ENCODE measurements around the gene LRRC75A. TPM values are rescaled to one million over a fixed set of nuclear protein-coding genes. Genes with fewer than 3 reads are reported as not detected.

LRRC75A gene
- total and polyA plus RNA-seq, 2 of the 13 experiments (the other 11 are each of a cell fraction or from before 2014, with no cell fraction given), result 0.03 TPM; not detected in 1

- no peak overlapping the region for H3K4me3 ChIP-seq (replicated peaks in 1 of 3; ENCODE audit: insufficient read depth in 1 of 3, low read depth in 2 of 3, low read length in 3 of 3)
- H3K79me2 ChIP-seq (ENCODE audit: insufficient read depth, low read length), result no peaks in the 10 kb centered on the region
- H3K27me3 ChIP-seq (ENCODE audit: control insufficient read depth in 1 of 2, insufficient read depth in 2 of 2, low read length in 2 of 2), result peaks cover 4 to 18% of the 10 kb centered on the region in 2 experiments; a peak in 3 of 5 replicates
- BruUV-seq (replicated peaks), result no TSS peak
- H4K20me1 ChIP-seq (ENCODE audit: insufficient read depth, low read length), result peaks cover 2% of the 10 kb centered on the region; the same call in 1 of the 2 replicates
- no peak overlapping the region for H3K9ac ChIP-seq (ENCODE audit: insufficient read depth, low read depth, low read length)
- intact Hi-C loops (cut with micrococcal nuclease; ENCODE audit: unreplicated experiment) (loop anchor here (5.0 kb wide), 1 partner anchor 55 kb away; no protein-coding TSS in a partner anchor), in situ Hi-C loops (cut with HindIII; ENCODE audit: extremely low pct_ligation_motif_present, low pct_unique_long_range_greater_than_20kb) (no loop called here)
- H3K27ac ChIP-seq (ENCODE audit: extremely low read length, insufficient read depth, low read length), result no peak overlapping the region
- no peak for DNase-seq (ENCODE audit: low spot score)
- no peaks in the 10 kb centered on the region for H3K36me3 ChIP-seq (replicated peaks in 1 of 2; ENCODE audit: control insufficient read depth in 1 of 2, insufficient read depth in 2 of 2, low read length in 2 of 2)
- POLR2A ChIA-PET, result no interaction called here
- H3K4me2 ChIP-seq (ENCODE audit: low read depth, low read length), result no peak overlapping the region
- peaks cover 75% of the 10 kb centered on the region for H3K4me1 ChIP-seq (ENCODE audit: insufficient read depth, low read length)
- CTCF ChIA-PET (ENCODE audit: low intra/inter-chr PET ratio, low total read pairs), result no interaction called here
- no peak for ATAC-seq
- no peak for FAIRE-seq
- no peak overlapping the region for H2AFZ ChIP-seq (ENCODE audit: low read length)
- H3K9me3 ChIP-seq (ENCODE audit: low read length), result no peaks in the 10 kb centered on the region
- TF ChIP-seq ZBTB3 (CRISPR knock-in tag; IDR thresholded peaks at IDR 0.05; ENCODE audit: borderline replicate concordance, low read depth) (no peak), KLF9 (CRISPR knock-in tag; IDR thresholded peaks at IDR 0.05; ENCODE audit: low read depth) (no peak), ZSCAN22 (CRISPR knock-in tag; IDR thresholded peaks at IDR 0.05) (no peak), HNRNPL (IDR thresholded peaks at IDR 0.05; ENCODE audit: low read depth, low read length) (no peak), TAF15 (IDR thresholded peaks at IDR 0.05; ENCODE audit: low read depth, low read length, poor library complexity, severe bottlenecking) (no peak)
- 56% methylated on average over 6 of the region's 6 CpGs for WGBS (ENCODE audit: low lambda C conversion rate)
Observed at GRCh38 chr17:16467044-16467443, 24.9 kb downstream of the LRRC75A start.

DNA sequence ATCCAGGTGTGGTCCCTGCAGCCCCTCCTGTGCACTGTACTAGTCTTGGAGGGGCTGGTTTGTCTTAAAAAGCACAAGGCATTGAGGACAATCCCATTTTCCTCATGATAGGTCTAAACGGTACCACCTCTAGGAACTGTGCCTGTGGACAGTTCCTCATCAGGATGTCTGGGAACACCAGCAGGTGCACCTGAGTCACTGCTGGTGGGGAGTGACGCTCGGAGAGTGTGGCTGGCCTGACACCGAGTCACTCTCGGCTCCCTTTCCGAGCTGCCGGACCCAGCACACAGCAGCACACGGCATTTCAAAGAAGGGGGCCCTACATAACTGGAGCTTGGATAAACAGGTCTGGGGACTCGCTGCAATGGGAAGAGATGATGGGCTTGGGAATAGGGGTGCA lies 25.6 kb downstream of the LRRC75A start:
- Histone ChIP-seq H3K79me2 (ENCODE audit: insufficient read depth, low read length) (no peaks in the 10 kb centered on the region), H3K9me3 (ENCODE audit: low read length) (no peaks in the 10 kb centered on the region), H3K4me1 (ENCODE audit: insufficient read depth, low read length) (peaks cover 81% of the 10 kb centered on the region), H3K27me3 (ENCODE audit: control insufficient read depth in 1 of 2, insufficient read depth in 2 of 2, low read length in 2 of 2) (peaks cover 4 to 18% of the 10 kb centered on the region in 2 experiments; a peak in 3 of 5 replicates), H3K36me3 (replicated peaks in 1 of 2; ENCODE audit: control insufficient read depth in 1 of 2, insufficient read depth in 2 of 2, low read length in 2 of 2) (no peaks in the 10 kb centered on the region), H4K20me1 (ENCODE audit: insufficient read depth, low read length) (peaks cover 2% of the 10 kb centered on the region; the same call in 1 of the 2 replicates), H2AFZ (ENCODE audit: low read length) (no peak overlapping the region), H3K4me3 (replicated peaks in 1 of 3; ENCODE audit: insufficient read depth in 1 of 3, low read depth in 2 of 3, low read length in 3 of 3) (no peak overlapping the region), H3K4me2 (ENCODE audit: low read depth, low read length) (no peak overlapping the region), H3K9ac (ENCODE audit: insufficient read depth, low read depth, low read length) (no peak overlapping the region), H3K27ac (ENCODE audit: extremely low read length, insufficient read depth, low read length) (no peak overlapping the region)
- no peak for DNase-seq (ENCODE audit: low spot score)
- no peak for TF ChIP-seq KMT2A (CRISPR knock-in tag; IDR thresholded peaks at IDR 0.05)
- BruUV-seq (replicated peaks), result no TSS peak
- POLR2A ChIA-PET, result no interaction called here
- intact Hi-C loops (cut with micrococcal nuclease; ENCODE audit: unreplicated experiment) (loop anchor here (5.0 kb wide), 1 partner anchor 56 kb away; no protein-coding TSS in a partner anchor), in situ Hi-C loops (cut with HindIII; ENCODE audit: extremely low pct_ligation_motif_present, low pct_unique_long_range_greater_than_20kb) (no loop called here)
- no peak for ATAC-seq
- no peak for FAIRE-seq
- WGBS (ENCODE audit: low lambda C conversion rate), result 69% methylated on average over 8 of the region's 9 CpGs
- CTCF ChIA-PET (ENCODE audit: low intra/inter-chr PET ratio, low total read pairs), result no interaction called here
